Germinal center (tissue), 1 donor: Measurements from ENCODE around the gene GRID2.
"Not testable (repeated sequence)": the region's sequence is repeated elsewhere in the genome, so short reads cannot be mapped to it uniquely, and the experiment has no call there.

ENCODE experiments used
- DNase-seq: peaks from one replicate; pipeline ENCODE4 v3.0.0; 2012; ENCODE audit warnings: mixed read lengths, low spot score

The GRID2 gene

DNA sequence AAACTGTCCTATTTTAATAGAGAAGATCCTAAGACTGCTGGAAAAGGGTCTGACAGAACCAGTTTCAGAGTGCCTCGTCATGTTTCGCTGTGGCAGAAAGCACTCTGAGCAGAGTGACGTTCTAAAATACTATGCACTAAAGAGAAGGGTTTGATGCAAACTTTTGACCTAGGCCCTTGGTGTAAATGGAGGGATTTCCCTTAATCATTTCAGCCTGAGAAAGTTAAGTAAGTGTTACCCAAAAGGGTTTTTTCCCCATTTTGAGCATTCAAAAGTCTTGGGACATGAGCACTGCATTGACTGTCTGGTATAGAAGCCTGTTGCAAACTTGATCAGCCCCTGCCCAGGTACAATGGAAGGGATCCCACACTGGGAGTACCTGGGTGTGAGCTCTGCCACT is 1367.3 kb downstream of the GRID2 start:
- DNase-seq = no peak

GRCh38 chr4:93676937-93677336 is 1373.2 kb downstream of the GRID2 start:
- DNase-seq = not testable (repeated sequence)

GRCh38 chr4:93684571-93684970 is 1380.8 kb downstream of the GRID2 start:
- no peak for DNase-seq

- DNase-seq = no peak
Observed at GRCh38 chr4:93687304-93687703, 1383.5 kb downstream of the GRID2 start.

DNA sequence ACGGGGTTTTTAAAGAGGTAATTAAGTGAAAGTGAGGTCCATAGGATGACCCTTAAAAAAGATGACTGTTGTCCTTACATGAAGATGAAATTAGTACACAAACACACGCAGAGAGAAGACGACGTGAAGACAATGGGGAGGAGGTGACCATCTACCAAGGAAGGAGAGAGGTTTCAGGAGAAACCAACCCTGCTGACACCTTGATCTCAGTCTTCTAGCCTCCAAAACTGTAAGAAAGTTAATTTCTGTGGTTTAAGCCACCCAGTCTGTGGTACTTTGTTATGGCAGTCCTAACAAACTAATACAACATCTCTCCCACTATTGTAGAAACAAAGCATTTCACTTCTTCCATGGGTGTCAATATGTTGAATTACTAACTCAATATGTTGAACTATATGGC is 1385.2 kb downstream of the GRID2 start:
- DNase-seq = no peak

GRCh38 chr4:93693141-93693540 is 1389.4 kb downstream of the GRID2 start:
- no peak for DNase-seq

GRCh38 chr4:93698686-93699085 is 1394.9 kb downstream of the GRID2 start:
- no peak for DNase-seq

GRCh38 chr4:93700571-93700970 is 1396.8 kb downstream of the GRID2 start:
- DNase-seq = no peak

DNA sequence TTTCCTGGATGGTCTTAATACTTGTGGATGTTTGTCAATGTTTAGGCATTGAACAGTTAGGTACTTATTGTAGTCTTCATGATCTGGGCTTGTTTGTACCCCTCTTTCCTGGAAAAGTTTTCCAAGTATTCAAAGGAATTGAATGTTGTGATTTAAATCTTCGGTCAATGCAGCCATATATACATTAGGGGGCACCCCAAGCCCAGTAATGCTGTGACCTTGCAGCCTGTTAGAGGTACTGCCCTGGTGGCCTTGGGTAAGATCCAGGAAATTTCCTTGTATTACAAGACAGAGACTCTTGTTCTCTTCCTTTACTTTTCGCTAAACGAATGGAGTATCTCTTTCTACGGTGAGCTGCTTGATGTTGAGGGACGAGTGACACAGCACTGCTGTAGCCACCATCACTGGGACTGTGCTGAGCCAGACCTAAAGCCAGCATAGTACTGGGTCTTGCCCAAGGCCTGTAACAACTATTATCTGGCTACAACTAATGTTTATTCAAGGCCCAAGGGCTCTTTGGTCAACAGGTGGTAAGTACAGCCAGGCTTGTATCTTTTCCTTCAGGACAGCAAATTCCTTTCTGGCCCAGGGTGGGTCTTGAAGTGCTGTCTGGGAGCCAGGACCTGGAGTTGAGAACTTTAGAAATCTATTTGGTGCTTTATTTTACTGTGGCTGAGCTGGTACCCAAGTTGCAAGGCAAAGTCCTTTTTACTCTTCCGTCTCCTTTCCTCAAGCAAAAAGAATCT is 1406.5 kb downstream of the GRID2 start:
- no peak for DNase-seq

DNA sequence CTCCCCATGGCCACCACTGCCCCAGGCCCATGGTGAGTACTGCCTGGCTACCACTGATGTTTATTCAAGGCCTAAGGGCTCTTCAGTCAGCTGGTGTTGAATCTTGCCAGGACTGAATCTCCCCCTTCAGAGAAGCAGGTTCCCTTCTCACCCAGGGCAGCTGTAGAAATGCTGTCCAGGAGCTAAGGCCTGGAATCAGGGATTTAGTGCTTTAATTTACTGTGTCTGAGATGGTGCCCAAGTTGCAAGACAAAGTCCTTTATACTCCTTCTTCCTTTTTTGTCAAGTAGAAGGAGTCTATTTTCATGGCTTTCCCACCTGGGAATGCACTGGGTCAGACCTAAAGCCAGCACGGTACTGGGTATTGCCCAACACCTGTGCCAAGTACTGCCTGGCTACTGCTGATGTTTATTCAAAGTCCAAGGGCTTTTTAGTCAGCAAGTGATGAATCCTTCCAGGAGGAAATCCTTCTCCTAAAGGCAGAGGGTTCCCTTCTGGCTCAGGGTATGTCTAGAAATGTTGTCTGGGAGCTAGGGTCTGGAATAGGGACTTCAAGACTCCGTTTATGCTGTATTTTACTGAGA is 1407.2 kb downstream of the GRID2 start:
- DNase-seq = no peak

- DNase-seq = no peak
Observed at GRCh38 chr4:93718233-93718632, 1414.5 kb downstream of the GRID2 start.

DNA sequence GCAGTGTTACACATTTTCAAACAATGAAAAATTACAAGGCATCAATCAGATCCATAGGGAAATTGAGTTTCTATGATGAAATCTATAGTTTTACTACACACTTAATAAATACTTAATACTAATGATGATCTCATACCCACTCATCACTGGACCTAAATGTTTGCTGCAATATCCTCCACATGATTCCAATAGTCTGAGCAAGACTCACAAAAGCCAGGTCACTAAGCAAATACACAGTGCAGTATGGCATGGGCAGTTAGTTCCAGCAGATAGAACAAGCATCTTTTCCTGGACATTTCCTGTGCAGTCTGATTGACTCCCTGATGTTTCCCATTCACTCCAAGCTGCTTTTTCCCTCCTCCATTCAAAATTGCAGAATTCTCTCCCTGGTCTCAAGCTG is 1415.8 kb downstream of the GRID2 start:
- DNase-seq = no peak

DNA sequence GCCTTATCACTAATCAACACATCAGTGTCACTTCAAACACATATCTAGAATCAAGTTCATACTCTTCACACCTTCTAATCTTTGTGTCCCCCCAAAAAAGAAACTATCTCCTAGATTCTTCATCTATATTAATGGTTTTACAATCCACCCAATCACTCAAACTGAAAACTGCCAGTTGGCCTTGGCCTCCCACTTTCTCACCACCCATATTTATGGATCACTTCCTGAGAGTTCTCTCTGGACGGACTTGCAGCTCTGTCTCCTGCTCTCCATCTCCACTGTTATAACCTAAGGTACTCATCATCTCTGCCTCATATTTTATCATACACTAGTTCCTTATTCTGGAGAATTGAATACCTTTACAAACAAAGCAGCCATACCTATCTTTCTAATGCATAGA is 1418.7 kb downstream of the GRID2 start:
- DNase-seq = no peak

- no peak for DNase-seq
Observed at GRCh38 chr4:93730251-93730650, 1426.5 kb downstream of the GRID2 start.

DNA sequence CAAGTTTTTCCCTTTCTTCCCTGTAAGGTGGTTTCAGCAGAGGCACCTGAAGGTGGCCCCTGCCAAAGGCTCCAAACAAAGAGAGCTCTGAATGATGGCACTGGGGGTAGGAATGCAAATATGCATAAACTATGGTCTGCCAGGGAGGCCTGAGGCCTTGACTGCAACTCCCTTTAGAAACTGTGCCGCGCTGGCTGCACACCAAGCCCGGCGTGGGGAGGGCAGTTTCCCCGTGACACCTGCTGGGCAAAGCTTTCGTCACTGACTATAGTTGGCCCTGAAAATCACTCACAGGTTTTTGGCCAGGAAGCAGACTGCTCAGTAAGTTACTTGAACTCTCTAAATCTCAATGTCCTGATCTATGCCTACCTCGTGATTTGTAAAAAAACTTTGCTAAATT is 1427.0 kb downstream of the GRID2 start:
- DNase-seq = no peak

- DNase-seq = no peak
Observed at GRCh38 chr4:93731456-93731855, 1427.7 kb downstream of the GRID2 start.

- no peak for DNase-seq
Observed at GRCh38 chr4:93732509-93732908, 1428.7 kb downstream of the GRID2 start.

DNA sequence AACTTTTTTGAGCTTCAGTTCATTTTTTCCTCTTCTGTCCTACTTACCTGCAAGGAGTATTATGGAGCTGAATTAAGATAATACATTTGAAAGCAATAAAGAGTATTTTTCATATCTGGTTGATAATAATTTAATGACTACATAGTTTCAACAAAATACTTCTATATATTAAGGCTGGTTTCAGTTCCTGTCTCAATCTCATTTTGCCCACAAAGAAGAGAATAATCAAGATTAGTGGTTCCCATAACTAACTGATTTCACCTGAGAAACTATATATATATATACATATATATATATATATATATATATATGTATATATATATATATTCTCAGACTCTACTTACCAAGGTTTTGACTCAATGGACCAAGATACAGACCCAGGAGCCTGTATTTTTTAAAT is 1437.1 kb downstream of the GRID2 start:
- DNase-seq = no peak

GRCh38 chr4:93743022-93743421 is 1439.3 kb downstream of the GRID2 start:
- no peak for DNase-seq

DNA sequence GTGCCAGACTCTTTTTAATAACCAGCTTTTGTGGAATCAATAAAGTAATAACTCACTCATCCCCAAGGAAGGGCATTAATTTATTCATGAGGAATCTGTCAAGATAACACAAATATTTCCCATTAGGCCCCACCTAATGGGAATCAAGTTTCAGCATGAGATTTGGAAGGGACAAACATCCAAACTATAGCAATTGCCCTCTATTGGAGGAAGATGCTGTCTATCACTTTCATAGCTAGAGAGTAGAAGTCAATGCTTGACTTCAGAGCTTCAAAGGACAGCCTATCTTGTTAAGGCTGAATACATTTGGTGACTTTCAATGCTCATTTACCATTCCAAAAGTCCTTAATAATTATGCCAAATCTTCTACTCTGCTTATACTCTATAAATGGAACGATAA is 1439.9 kb downstream of the GRID2 start:
- no peak for DNase-seq

DNA sequence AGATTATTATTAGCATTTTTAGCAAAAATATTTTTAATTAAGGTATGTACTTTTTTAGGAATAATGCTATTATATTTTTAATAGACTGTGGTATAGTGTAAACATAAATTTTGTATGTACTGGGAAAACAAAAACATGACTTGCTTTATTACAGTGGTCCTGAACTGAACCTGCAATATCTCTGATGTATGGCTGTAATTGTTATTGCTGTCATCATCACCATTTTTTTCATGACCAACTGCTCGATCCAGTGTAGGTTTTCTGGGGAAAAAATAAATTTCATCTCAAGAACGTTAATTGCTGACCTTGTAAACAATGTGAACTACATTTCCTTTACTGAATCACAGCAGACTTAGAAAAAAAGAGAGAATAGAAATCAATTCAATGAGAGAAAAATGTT is 1441.2 kb downstream of the GRID2 start:
- DNase-seq = no peak

GRCh38 chr4:93746031-93746430 is 1442.3 kb downstream of the GRID2 start:
- no peak for DNase-seq

DNA sequence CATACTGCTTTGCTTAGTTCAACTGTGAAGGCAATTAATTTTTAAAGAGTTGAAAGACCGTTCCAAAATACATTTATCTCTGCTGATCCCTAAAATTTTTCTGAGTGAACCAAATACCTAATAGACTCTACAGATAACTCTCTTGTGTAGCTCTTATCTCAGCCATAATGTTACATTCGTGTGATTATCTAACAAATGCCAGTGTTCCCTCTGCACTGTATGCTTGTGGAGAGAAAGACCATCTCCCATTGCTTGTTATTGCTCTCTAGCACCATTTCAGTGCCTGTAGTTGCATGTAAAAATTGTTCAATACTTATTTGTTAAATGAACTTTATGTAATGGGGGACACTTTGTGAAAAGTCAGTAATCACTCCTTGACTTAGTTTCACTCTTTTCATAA is 1443.5 kb downstream of the GRID2 start:
- no peak for DNase-seq
